Measurements from ENCODE around the gene HOXC12.

Gene HOXC12

DNA sequence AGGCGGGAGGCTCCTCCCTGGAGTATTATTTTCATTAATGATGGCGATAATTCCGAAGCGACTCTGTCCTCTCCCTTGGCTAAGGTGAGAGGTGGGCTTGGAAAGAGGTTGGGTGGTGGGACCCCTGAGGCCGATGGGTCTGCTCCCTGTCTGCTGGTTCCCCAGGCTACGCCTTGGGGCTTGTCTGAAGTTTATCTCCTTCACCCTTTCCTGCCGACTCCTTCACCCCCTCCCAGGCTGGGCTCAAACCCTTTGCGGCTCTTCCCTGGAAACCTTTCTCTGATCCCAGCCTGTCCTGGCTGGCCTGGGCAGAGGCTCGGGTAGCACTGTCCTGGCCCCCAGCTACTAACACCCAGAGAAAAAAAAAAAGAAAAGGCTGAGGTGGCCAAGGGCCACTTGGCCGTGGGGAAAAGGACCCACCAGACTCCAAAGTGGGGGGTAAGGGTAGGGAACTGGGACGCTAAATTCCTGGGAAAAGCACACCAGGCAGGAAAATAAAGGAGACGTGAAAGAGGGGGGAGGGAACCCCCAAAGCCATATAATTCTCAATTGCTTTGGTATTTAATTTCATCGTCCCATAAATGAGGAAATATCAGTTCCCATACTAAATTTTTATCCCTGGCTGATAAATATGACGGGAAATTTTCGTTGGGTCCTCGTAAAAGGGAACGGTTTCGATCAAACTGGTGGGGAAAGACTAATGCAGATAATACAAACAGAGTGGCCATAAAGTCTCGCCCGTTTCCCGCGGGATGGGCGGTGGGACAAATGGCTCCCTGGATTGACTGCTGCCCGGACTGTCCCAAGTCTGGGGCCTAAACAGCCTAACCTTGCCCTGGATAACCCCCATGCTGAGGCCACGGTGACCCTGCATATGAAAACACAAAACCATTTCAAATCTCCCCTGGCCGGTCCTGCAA, 28.2 kb downstream of the HOXC12 start:
- no peak for DNase-seq (ENCODE audit: low read depth in 1 of 2, low spot score in 1 of 2)

GRCh38 chr12:53983568-53983949, 28.9 kb downstream of the HOXC12 start:
- no peak for DNase-seq (ENCODE audit: low read depth in 1 of 2, low spot score in 1 of 2)

GRCh38 chr12:53983950-53984572, 29.4 kb downstream of the HOXC12 start:
- DNase-seq (ENCODE audit: low read depth in 1 of 2, low spot score in 1 of 2), result no peak

DNA sequence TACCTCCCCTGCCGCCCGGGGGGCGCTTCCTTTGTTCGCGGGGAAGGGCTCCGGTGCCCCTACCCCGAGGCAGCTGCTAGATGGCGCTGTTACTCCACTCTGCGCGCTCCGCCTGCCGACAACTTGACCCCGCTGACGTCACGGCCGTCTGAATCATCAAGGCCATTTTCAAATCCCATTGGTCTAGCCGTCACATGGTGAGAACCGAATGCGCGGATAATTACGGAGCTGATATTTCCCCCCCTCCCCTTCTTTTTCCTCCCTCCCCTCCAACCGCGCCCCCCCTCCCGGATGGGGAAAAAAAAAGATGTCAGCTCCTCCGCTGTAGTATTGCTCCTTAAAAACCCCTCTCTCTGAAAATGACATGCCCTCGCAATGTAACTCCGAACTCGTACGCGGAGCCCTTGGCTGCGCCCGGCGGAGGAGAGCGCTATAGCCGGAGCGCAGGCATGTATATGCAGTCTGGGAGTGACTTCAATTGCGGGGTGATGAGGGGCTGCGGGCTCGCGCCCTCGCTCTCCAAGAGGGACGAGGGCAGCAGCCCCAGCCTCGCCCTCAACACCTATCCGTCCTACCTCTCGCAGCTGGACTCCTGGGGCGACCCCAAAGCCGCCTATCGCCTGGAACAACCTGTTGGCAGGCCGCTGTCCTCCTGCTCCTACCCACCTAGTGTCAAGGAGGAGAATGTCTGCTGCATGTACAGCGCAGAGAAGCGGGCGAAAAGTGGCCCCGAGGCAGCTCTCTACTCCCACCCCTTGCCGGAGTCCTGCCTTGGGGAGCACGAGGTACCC, 30.4 kb downstream of the HOXC12 start, which contains the start of gene HOXC10:
HOXC10 (plus strand) TSS at position 246 of the 791 bp plus-strand sequence; CDS start at position 360, 114 bp downstream.
- peak in 1 of 2 donors; percentile 74 for DNase-seq (ENCODE audit: low read depth in 1 of 2, low spot score in 1 of 2)

DNA sequence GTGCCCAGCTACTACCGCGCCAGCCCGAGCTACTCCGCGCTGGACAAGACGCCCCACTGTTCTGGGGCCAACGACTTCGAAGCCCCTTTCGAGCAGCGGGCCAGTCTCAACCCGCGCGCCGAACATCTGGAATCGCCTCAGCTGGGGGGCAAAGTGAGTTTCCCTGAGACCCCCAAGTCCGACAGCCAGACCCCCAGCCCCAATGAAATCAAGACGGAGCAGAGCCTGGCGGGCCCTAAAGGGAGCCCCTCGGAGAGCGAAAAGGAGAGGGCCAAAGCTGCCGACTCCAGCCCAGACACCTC, 30.9 kb downstream of the HOXC12 start:
- DNase-seq (ENCODE audit: low read depth in 1 of 2, low spot score in 1 of 2), result no peak

GRCh38 chr12:53985994-53986685, 31.4 kb downstream of the HOXC12 start:
- DNase-seq (ENCODE audit: low read depth in 1 of 2, low spot score in 1 of 2), result no peak

DNA sequence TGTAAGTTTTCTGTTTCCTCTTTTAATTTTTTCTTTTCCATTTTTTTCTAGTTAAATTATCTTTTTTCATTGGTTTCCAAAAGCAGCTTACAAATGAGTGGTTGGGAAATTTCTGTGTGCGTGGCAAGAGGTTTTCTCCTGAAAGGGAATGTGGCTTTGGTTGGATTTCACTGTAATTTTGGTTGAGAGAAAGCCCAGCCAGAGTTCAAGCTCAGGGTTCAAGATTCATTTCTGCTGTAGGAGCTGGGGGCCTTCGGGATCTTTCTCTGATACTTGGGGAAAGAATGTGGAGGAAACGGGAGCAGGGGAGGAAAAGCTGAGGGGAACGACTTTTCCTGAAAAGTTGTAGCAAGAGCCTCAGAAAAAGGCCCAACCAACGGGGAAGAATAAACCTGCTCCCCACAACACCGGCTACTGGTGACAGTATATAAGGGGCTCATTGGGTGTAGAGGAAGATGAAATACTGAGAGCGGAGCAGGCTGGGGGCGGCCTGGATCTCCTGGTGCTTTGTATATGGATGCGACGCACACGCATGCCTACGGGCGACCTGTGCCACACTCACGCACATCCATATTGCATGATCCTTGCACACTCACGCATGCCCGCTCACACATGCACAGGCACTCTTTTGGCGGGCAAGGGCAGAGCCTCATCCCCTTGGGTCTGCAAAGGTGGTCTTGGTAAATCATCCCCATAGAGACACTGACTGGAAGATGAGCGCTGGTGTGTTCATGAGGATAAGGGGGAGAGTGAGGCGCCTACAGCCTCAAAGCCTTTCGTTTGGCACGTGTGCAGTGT, 32.2 kb downstream of the HOXC12 start:
- no peak for DNase-seq (ENCODE audit: low read depth in 1 of 2, low spot score in 1 of 2)

DNA sequence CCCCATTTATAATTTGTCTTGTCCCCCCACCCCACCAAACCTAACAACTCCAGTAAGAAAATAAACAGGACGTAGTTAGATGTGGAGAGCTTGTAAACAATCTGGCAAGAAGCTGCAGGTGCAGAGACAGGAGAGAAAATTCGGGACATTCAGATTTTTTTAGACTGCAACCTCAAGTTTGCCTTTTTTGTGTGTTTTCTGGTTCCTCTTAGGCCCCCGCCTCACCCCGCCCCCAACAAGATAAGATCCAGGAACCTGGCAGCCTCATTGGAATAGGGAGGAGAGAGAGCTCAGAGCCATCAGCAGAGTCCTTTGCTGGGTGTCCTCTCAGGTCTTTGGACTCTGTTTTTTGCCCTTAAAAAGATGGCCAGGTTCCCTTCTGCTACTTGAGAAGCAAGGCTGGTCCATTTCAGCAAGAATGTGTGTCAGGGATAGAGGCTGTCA, 33.1 kb downstream of the HOXC12 start:
- no peak for DNase-seq (ENCODE audit: low read depth in 1 of 2, low spot score in 1 of 2)

DNA sequence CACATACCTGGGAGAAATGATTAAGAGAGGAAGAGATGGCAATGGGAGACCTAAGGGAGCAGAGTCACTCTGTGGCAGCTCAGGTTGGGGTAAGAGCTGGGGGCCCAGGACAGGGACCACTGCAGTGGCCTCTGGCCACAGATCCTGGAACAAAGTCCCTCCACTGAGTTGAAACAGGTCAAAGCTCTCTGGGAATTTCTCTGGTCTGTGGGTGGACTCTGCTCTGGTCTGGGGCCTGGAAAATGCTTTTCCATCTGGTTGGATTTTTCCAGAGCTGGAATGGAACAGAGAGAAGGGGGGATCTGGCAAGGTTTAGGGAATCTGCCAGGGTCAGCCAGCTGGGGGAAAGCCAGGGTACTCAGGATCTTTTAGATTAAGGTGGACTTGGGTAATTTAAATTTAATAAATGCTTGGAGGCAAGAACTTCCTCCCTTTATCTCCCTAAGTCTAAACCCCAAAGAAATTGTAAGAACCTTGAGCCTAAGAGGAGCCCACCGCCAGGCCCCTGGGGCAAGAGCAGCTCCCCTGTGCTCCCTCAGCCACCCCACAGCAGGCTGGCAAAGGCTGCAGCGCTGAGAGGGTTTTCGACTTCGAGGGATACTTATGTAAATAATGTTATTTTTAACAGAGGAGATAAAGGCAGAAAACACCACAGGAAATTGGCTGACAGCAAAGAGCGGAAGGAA, 34.0 kb downstream of the HOXC12 start:
- no peak for DNase-seq (ENCODE audit: low read depth in 1 of 2, low spot score in 1 of 2)

DNA sequence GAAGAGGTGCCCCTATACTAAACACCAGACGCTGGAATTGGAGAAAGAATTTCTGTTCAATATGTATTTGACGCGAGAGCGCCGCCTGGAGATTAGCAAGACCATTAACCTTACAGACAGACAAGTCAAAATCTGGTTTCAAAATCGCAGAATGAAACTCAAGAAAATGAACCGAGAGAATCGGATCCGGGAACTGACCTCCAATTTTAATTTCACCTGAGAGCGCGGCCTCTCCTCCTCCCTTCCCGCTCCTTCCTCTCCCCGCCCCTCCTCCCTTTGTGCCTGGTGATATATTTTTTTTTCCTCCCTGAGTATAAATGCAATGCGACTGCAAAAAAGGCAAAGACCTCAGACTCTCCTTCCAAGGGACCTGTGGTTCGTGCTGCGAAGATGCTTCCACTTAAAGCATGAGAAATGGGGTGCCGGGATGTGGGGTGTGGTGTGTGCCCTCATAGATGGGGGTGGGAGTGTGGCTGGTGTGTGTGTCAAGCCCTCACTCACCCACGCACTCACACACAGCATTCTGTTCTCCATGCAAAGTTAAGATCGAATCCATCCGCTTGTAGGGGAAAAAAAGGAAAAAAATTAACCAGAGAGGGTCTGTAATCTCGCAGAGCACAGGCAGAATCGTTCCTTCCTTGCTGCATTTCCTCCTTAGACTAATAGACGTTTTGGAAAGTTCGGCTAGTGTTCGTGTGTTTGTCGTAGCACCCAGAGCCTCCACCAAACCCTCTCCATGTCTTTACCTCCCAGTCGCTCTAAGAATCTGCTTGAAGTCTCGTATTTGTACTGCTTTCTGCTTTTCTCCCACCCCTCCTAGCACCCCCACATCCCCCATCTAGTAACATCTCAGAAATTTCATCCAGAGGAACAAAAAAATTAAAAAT, 34.8 kb downstream of the HOXC12 start:
- no peak for DNase-seq (ENCODE audit: low read depth in 1 of 2, low spot score in 1 of 2)

GRCh38 chr12:53990311-53991076, 35.8 kb downstream of the HOXC12 start:
- no peak for DNase-seq (ENCODE audit: low read depth in 1 of 2, low spot score in 1 of 2)

GRCh38 chr12:53991077-53991460, 36.4 kb downstream of the HOXC12 start:
- no peak for DNase-seq (ENCODE audit: low read depth in 1 of 2, low spot score in 1 of 2)

GRCh38 chr12:53992377-53992889, 37.7 kb downstream of the HOXC12 start:
- no peak for DNase-seq (ENCODE audit: low read depth in 1 of 2, low spot score in 1 of 2)

- DNase-seq (ENCODE audit: low read depth in 1 of 2, low spot score in 1 of 2), result no peak
Measured at GRCh38 chr12:53993162-53994008, 38.7 kb downstream of the HOXC12 start.

- DNase-seq (ENCODE audit: low read depth in 1 of 2, low spot score in 1 of 2), result no peak
Measured at GRCh38 chr12:53994009-53994263, 39.2 kb downstream of the HOXC12 start.

DNA sequence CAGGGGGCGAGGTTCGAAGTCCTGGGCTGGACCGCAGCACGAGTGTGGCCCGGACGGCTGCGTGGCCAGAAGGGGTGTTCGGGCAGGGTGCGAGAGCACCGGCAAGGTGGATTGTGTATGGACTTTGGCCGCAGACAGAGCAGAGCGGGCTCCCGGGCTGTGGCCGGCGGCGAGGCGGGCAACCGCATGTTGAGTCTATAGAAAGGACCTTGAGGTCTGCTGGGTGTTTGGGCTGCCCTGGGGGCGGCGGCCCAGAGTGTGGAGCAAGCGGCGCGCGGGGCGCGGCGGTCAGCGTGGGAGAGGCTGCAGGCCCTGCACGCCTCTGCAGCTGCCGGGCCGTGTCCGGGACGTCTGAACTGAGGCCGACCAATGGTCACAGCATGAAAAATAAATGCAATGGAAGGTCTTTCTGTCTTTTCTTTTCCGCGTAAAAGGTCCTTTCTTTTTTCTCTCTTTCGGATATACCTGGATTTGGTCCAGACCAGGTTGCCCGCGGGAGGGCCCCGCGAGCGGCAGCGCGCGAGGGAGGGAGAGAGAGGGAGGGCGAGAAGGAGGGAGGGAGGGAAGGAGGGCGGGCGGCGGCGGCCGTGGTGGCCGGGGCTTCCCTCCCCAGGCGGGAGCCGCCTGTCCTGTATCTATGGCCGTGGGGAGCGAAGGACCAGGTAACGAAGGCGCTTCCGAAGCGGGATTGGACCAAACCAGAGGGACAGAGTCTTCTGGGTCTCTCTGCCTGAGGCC, 39.7 kb downstream of the HOXC12 start:
- DNase-seq (ENCODE audit: low read depth in 1 of 2, low spot score in 1 of 2), result no peak

DNA sequence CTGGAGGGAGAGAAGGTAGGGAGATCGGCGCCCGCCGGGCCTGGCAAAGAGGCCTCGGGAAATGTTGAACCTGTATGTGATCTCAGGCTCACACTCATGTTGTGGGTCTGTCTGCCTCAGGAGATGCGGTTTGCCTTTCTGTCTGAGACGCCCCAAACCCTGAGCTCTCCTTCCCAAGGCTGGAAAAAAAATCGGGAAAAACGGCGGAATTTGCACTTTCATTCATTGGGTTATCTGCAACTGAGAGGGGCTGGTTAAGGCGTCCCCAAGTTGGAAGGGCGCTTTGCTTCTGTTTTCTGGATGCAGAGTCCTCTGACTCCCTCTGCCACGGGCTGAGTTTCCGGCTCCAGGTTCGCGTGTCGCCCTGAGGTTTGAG, 40.3 kb downstream of the HOXC12 start:
- no peak for DNase-seq (ENCODE audit: low read depth in 1 of 2, low spot score in 1 of 2)
